Ascending aorta (tissue), 2 donors: ENCODE data around the gene GFRA1. TPM values are rescaled to one million over a fixed set of nuclear protein-coding genes. Genes with fewer than 3 reads are reported as not detected.

Source experiments
- DNase-seq, 2 donors: peaks; one replicate each; pipeline ENCODE4 v3.0.0-alpha.2; 2019; ENCODE audit warnings: low spot score in 2 of 2
- H3K27ac ChIP-seq, 2 donors: fragments of 200-600 bp; sonication (generic); one replicate each; pipeline ENCODE4 v1.5.1; 2016 to 2017; ENCODE audit warnings: mild to moderate bottlenecking in 1 of 2
- H3K27me3 ChIP-seq: fragments of 200-600 bp; sonication (generic); one replicate; pipeline ENCODE4 v1.5.1; 2017
- H3K36me3 ChIP-seq, 2 donors: fragments of 200-600 bp; sonication (generic); one replicate each; pipeline ENCODE4 v1.5.1; 2016
- H3K4me1 ChIP-seq, 2 donors: fragments of 200-600 bp; sonication (generic); one replicate each; pipeline ENCODE4 v1.5.1; 2016 to 2017; ENCODE audit warnings: mild to moderate bottlenecking in 1 of 2
- H3K4me3 ChIP-seq, 2 donors: fragments of 200-600 bp; sonication (generic); one replicate each; pipeline ENCODE4 v1.5.1; 2016 to 2017; ENCODE audit warnings: mild to moderate bottlenecking in 1 of 2
- H3K9me3 ChIP-seq, 2 donors: fragments of 200-600 bp; sonication (generic); one replicate each; pipeline ENCODE4 v1.5.1; 2016
- intact Hi-C: fragments of 100-400 bp; cut with DNase I; formaldehyde crosslinking; loops from one replicate; pipeline ENCODE4 v1.15.1; 2023
- total RNA-seq: library from RNA; depleted of rRNA; stranded (reverse); fragments of >200 nt; gene quantifications from one replicate; pipeline ENCODE4 v1.1.0, GENCODE V29; 2016
- TF ChIP-seq, protein P1 (sequence below), 3 experiments: fragments of 200-600 bp in 2 of 3; fragments of 450-650 bp in 1 of 3; sonication (generic) in 2 of 3; IDR thresholded peaks; one replicate each; pipeline ENCODE4 v1.5.1; 2016 to 2019; ENCODE audit warnings: antibody characterized with exemption in 3 of 3, mild to moderate bottlenecking in 1 of 3, moderate library complexity in 1 of 3

GFRA1 gene
- total RNA-seq, 1 donor from 2014 or later: 7.0 TPM

- Histone ChIP-seq H3K4me1 (no peaks in the 10 kb centered on the region), H3K9me3 (no peaks in the 10 kb centered on the region), H3K27me3 (no peaks in the 10 kb centered on the region), H3K27ac (no peak overlapping the region), H3K4me3 (no peak overlapping the region), H3K36me3 (no peaks in the 10 kb centered on the region)
- intact Hi-C loops: no loop called here
- no peak for DNase-seq
- TF ChIP-seq, protein P1, sequence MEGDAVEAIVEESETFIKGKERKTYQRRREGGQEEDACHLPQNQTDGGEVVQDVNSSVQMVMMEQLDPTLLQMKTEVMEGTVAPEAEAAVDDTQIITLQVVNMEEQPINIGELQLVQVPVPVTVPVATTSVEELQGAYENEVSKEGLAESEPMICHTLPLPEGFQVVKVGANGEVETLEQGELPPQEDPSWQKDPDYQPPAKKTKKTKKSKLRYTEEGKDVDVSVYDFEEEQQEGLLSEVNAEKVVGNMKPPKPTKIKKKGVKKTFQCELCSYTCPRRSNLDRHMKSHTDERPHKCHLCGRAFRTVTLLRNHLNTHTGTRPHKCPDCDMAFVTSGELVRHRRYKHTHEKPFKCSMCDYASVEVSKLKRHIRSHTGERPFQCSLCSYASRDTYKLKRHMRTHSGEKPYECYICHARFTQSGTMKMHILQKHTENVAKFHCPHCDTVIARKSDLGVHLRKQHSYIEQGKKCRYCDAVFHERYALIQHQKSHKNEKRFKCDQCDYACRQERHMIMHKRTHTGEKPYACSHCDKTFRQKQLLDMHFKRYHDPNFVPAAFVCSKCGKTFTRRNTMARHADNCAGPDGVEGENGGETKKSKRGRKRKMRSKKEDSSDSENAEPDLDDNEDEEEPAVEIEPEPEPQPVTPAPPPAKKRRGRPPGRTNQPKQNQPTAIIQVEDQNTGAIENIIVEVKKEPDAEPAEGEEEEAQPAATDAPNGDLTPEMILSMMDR (IDR thresholded peaks at IDR 0.05): no peak
Measured at GRCh38 chr10:116158036-116158435, 115.0 kb downstream of the GFRA1 start.

DNA sequence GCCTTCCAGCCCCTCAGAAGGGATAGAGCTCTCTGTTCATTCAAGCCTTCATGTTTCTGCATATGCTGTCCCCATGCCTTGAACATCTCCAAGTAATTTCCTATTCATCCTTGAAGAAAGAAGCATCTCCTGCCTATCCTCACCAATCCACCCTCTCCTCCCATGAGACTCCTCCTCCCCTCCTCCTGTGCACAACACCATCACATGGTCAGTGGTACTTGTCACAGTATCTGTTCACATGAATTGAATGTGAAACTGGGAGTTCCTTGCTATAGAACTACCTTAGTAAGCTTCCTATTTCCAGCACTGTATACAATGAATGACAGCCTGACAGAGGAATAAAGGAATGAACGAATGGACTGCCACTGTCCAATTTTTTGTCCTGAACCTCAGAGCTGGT is 115.5 kb downstream of the GFRA1 start:
- intact Hi-C loops: no loop called here
- H3K27ac ChIP-seq: no peak overlapping the region
- no peaks in the 10 kb centered on the region for H3K36me3 ChIP-seq
- no peaks in the 10 kb centered on the region for H3K9me3 ChIP-seq
- no peaks in the 10 kb centered on the region for H3K27me3 ChIP-seq
- H3K4me1 ChIP-seq: no peaks in the 10 kb centered on the region
- H3K4me3 ChIP-seq: no peak overlapping the region
- no peak for DNase-seq
- TF ChIP-seq, protein P1 (IDR thresholded peaks at IDR 0.05): no peak

- no peak for DNase-seq
- Histone ChIP-seq H3K4me1 (no peaks in the 10 kb centered on the region), H3K27me3 (no peaks in the 10 kb centered on the region), H3K4me3 (no peak overlapping the region), H3K36me3 (no peaks in the 10 kb centered on the region), H3K27ac (no peak overlapping the region), H3K9me3 (no peaks in the 10 kb centered on the region)
- intact Hi-C loops: no loop called here
- TF ChIP-seq, protein P1 (IDR thresholded peaks at IDR 0.05): no peak
Measured at GRCh38 chr10:116156819-116157218, 116.2 kb downstream of the GFRA1 start.

GRCh38 chr10:116155191-116155590 is 117.8 kb downstream of the GFRA1 start:
- TF ChIP-seq, protein P1 (IDR thresholded peaks at IDR 0.05): no peak
- intact Hi-C loops: no loop called here
- Histone ChIP-seq H3K27me3 (no peaks in the 10 kb centered on the region), H3K4me3 (no peak overlapping the region), H3K4me1 (no peaks in the 10 kb centered on the region), H3K9me3 (no peaks in the 10 kb centered on the region), H3K36me3 (no peaks in the 10 kb centered on the region), H3K27ac (no peak overlapping the region)
- DNase-seq: no peak

DNA sequence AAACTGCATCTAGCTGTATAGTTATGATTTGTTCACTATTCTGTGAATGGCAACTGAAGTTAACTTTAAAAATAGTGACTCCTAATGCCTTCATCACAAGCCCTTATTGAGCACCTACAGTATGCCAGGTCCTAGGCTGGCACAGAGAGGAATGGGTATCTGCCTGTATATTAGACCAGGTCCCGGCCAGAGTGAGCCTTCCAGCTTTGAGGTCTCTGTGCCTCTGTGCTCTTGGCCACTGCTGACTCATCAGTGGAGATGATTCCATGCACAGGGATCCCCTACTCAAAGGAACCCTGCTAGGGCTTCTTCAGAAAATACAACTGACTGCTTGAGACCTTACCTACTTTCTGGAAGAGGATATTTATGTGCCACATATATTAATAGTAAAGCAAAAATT is 118.4 kb downstream of the GFRA1 start:
- H3K9me3 ChIP-seq: no peaks in the 10 kb centered on the region
- no peaks in the 10 kb centered on the region for H3K4me1 ChIP-seq
- no peak overlapping the region for H3K27ac ChIP-seq
- no peak for DNase-seq
- H3K4me3 ChIP-seq: no peak overlapping the region
- intact Hi-C loops: no loop called here
- H3K27me3 ChIP-seq: no peaks in the 10 kb centered on the region
- TF ChIP-seq, protein P1 (IDR thresholded peaks at IDR 0.05): no peak
- H3K36me3 ChIP-seq: no peaks in the 10 kb centered on the region

- Histone ChIP-seq H3K27me3 (no peaks in the 10 kb centered on the region), H3K36me3 (no peaks in the 10 kb centered on the region), H3K27ac (no peak overlapping the region), H3K4me3 (no peak overlapping the region), H3K9me3 (no peaks in the 10 kb centered on the region), H3K4me1 (no peaks in the 10 kb centered on the region)
- no peak for DNase-seq
- intact Hi-C loops: no loop called here
- TF ChIP-seq, protein P1 (IDR thresholded peaks at IDR 0.05): no peak
Measured at GRCh38 chr10:116151076-116151475, 121.9 kb downstream of the GFRA1 start.
